Activated B cell treated with CpG ODN at 0.5 μM for 24 hours (primary cell): ENCODE measurements around the gene BAMBI. TPM values are rescaled to one million over a fixed set of nuclear protein-coding genes. Genes with fewer than 3 reads are reported as not detected.

ENCODE experiments used
- ATAC-seq: fragments of 200-7000 bp; cut with Tn5 transposase; one replicate; pipeline ENCODE4 v1.10.0; 2021; ENCODE audit warnings: low read depth, mild to moderate bottlenecking, moderate library complexity
- CTCF ChIA-PET: fragments of 350-600 bp; sonication (Branson Sonifier 250); formaldehyde crosslinking; loops from one replicate; lab custom pipeline; 2021; ENCODE audit warnings: antibody characterized with exemption; lab: Charles Lee
- POLR2A ChIA-PET: fragments of 350-600 bp; sonication (Branson Sonifier 250); formaldehyde crosslinking; loops from one replicate; lab custom pipeline; 2021; ENCODE audit warnings: antibody characterized with exemption; lab: Charles Lee
- DNase-seq: peaks from one replicate; pipeline ENCODE4 v3.0.0; 2022
- H3K27ac Mint-ChIP-seq: one replicate; pipeline ENCODE4 v1.8.0; 2020; ENCODE audit warnings: mixed read lengths
- H3K27me3 Mint-ChIP-seq: one replicate; pipeline ENCODE4 v1.8.0; 2021; ENCODE audit warnings: mixed read lengths
- H3K36me3 Mint-ChIP-seq: one replicate; pipeline ENCODE4 v1.8.0; 2021; ENCODE audit warnings: low read depth, mixed read lengths
- H3K4me1 Mint-ChIP-seq: one replicate; pipeline ENCODE4 v1.8.0; 2021; ENCODE audit warnings: mixed read lengths
- H3K4me3 Mint-ChIP-seq: one replicate; pipeline ENCODE4 v1.8.0; 2020; ENCODE audit warnings: mild to moderate bottlenecking, mixed read lengths
- H3K9me3 Mint-ChIP-seq: one replicate; pipeline ENCODE4 v1.8.0; 2020; ENCODE audit warnings: mixed read lengths
- intact Hi-C: fragments of 100-400 bp; cut with micrococcal nuclease; formaldehyde crosslinking; loops from one replicate; pipeline ENCODE4 v1.15.1; 2024
- total RNA-seq: library from RNA; stranded (reverse); gene quantifications from 2 replicates; pipeline ENCODE4 v1.2.3, GENCODE V29; 2022
- TF ChIP-seq, protein P1 (sequence below): fragments of 200-600 bp; IDR thresholded peaks from one replicate; pipeline ENCODE4 v1.8.0; 2022; ENCODE audit warnings: antibody characterized with exemption, mild to moderate bottlenecking

The BAMBI gene
- total RNA-seq, 1 donor from 2014 or later, result 0.16 TPM

GRCh38 chr10:28664369-28664740, 13.0 kb upstream of the BAMBI start:
- CTCF ChIA-PET, result interaction anchor here (0.5 to 2.7 kb wide), 13 partner anchors 9 to 832 kb away, joined by 3 to 34 read pairs (median 6); no protein-coding TSS in a partner anchor
- Mint-ChIP-seq H3K27me3 (peaks cover 46% of the 10 kb centered on the region), H3K9me3 (no peaks in the 10 kb centered on the region), H3K36me3 (no peaks in the 10 kb centered on the region), H3K4me1 (peaks cover 11% of the 10 kb centered on the region), H3K4me3 (no peak overlapping the region), H3K27ac (no peak overlapping the region)
- no peak for ATAC-seq
- TF ChIP-seq, protein P1, sequence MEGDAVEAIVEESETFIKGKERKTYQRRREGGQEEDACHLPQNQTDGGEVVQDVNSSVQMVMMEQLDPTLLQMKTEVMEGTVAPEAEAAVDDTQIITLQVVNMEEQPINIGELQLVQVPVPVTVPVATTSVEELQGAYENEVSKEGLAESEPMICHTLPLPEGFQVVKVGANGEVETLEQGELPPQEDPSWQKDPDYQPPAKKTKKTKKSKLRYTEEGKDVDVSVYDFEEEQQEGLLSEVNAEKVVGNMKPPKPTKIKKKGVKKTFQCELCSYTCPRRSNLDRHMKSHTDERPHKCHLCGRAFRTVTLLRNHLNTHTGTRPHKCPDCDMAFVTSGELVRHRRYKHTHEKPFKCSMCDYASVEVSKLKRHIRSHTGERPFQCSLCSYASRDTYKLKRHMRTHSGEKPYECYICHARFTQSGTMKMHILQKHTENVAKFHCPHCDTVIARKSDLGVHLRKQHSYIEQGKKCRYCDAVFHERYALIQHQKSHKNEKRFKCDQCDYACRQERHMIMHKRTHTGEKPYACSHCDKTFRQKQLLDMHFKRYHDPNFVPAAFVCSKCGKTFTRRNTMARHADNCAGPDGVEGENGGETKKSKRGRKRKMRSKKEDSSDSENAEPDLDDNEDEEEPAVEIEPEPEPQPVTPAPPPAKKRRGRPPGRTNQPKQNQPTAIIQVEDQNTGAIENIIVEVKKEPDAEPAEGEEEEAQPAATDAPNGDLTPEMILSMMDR, result no peak
- POLR2A ChIA-PET, result interaction anchor here (0.7 kb wide), 1 partner anchor 1499 kb away, joined by 3 read pairs; no protein-coding TSS in a partner anchor
- DNase-seq, result no peak
- intact Hi-C loops, result loop anchor here (1.0 to 5.0 kb wide), 6 partner anchors 12 to 848 kb away; no protein-coding TSS in a partner anchor

GRCh38 chr10:28666751-28667467, 10.4 kb upstream of the BAMBI start:
- Mint-ChIP-seq H3K9me3 (no peaks in the 10 kb centered on the region), H3K27me3 (peaks cover 57% of the 10 kb centered on the region), H3K4me3 (no peak overlapping the region), H3K4me1 (peaks cover 11% of the 10 kb centered on the region), H3K27ac (no peak overlapping the region), H3K36me3 (no peaks in the 10 kb centered on the region)
- intact Hi-C loops, result no loop called here
- POLR2A ChIA-PET, result no interaction called here
- DNase-seq (no peak), ATAC-seq (no peak)
- CTCF ChIA-PET, result no interaction called here
- TF ChIP-seq, protein P1, result no peak

GRCh38 chr10:28668363-28669226, 8.7 kb upstream of the BAMBI start:
- ChIA-PET POLR2A (no interaction called here), CTCF (no interaction called here)
- peaks cover 61% of the 10 kb centered on the region for H3K27me3 Mint-ChIP-seq
- no peaks in the 10 kb centered on the region for H3K9me3 Mint-ChIP-seq
- TF ChIP-seq, protein P1, result no peak
- no peak overlapping the region for H3K27ac Mint-ChIP-seq
- intact Hi-C loops, result no loop called here
- no peaks in the 10 kb centered on the region for H3K36me3 Mint-ChIP-seq
- peaks cover 11% of the 10 kb centered on the region for H3K4me1 Mint-ChIP-seq
- peak overlapping the region; percentile 62 for H3K4me3 Mint-ChIP-seq
- DNase-seq (peak; percentile 20), ATAC-seq (peak; percentile 78)

- ChIA-PET CTCF (no interaction called here), POLR2A (no interaction called here)
- H3K27me3 Mint-ChIP-seq, result peaks cover 62% of the 10 kb centered on the region
- H3K9me3 Mint-ChIP-seq, result no peaks in the 10 kb centered on the region
- ATAC-seq, result no peak
- peaks cover 11% of the 10 kb centered on the region for H3K4me1 Mint-ChIP-seq
- intact Hi-C loops, result no loop called here
- no peaks in the 10 kb centered on the region for H3K36me3 Mint-ChIP-seq
- no peak overlapping the region for H3K27ac Mint-ChIP-seq
- DNase-seq, result no peak
- H3K4me3 Mint-ChIP-seq, result peak overlapping the region; percentile 50
- TF ChIP-seq, protein P1, result no peak
Measured at GRCh38 chr10:28669227-28670173, 7.8 kb upstream of the BAMBI start.
